ENCODE data around the gene SCPEP1.
"Not testable (repeated sequence)": the region's sequence is repeated elsewhere in the genome, so short reads cannot be mapped to it uniquely, and the experiment has no call there.

The SCPEP1 gene

GRCh38 chr17:56974055-56974454 is 3.9 kb upstream of the SCPEP1 start:
- TF ChIP-seq ELF4 (IDR thresholded peaks at IDR 0.05) (no peak), PKNOX1 (IDR thresholded peaks at IDR 0.05) (no peak), BHLHE40 (IDR thresholded peaks at IDR 0.05; ENCODE audit: borderline replicate concordance) (no peak), TARDBP (IDR thresholded peaks at IDR 0.05) (no peak), L3MBTL2 (conservative IDR thresholded peaks at IDR 0.05) (no peak), FOXK2 (IDR thresholded peaks at IDR 0.05) (no peak), LEF1 (IDR thresholded peaks at IDR 0.05; ENCODE audit: borderline replicate concordance) (no peak), SUZ12 (IDR thresholded peaks at IDR 0.05) (no peak), HDGF (IDR thresholded peaks at IDR 0.05; ENCODE audit: borderline replicate concordance) (no peak), NFRKB (IDR thresholded peaks at IDR 0.05) (no peak), SP1 (IDR thresholded peaks at IDR 0.05) (no peak), FOXA1 (IDR thresholded peaks at IDR 0.05) (no peak)
- DNase-seq (ENCODE audit: extremely low spot score): no peak
- ChIA-PET POLR2A (no interaction called here), CTCF (no interaction called here)

- TF ChIP-seq SP1 (IDR thresholded peaks at IDR 0.05) (no peak), SUZ12 (IDR thresholded peaks at IDR 0.05) (no peak), PKNOX1 (IDR thresholded peaks at IDR 0.05) (no peak), NFRKB (IDR thresholded peaks at IDR 0.05) (no peak), HDGF (IDR thresholded peaks at IDR 0.05; ENCODE audit: borderline replicate concordance) (no peak), ELF4 (IDR thresholded peaks at IDR 0.05) (no peak), FOXM1 (IDR thresholded peaks at IDR 0.05; ENCODE audit: borderline replicate concordance) (no peak), FOXA1 (IDR thresholded peaks at IDR 0.05) (no peak)
- ChIA-PET POLR2A (interaction anchor here (1.4 kb wide), 1 partner anchor 110 kb away, joined by 4 read pairs; the partner anchor contains the start of gene AKAP1), CTCF (no interaction called here)
- no peak for DNase-seq (ENCODE audit: extremely low spot score)
These were observed 2.3 kb upstream of the SCPEP1 start for GRCh38 chr17:56975656-56976055.

- DNase-seq (ENCODE audit: extremely low spot score): no peak
- ChIA-PET POLR2A (interaction anchor here (1.2 to 3.2 kb wide), 4 partner anchors 8 to 108 kb away, joined by 4 to 16 read pairs (median 6); partner anchors contain the start of genes AKAP1, COIL and TRIM25), CTCF (no interaction called here)
- TF ChIP-seq ELF4 (IDR thresholded peaks at IDR 0.05) (no peak), FOXK2 (IDR thresholded peaks at IDR 0.05) (no peak), L3MBTL2 (conservative IDR thresholded peaks at IDR 0.05) (no peak), SP1 (IDR thresholded peaks at IDR 0.05) (no peak), FOXM1 (IDR thresholded peaks at IDR 0.05; ENCODE audit: borderline replicate concordance) (no peak), BHLHE40 (IDR thresholded peaks at IDR 0.05; ENCODE audit: borderline replicate concordance) (no peak), NFRKB (IDR thresholded peaks at IDR 0.05) (no peak), FOXA1 (IDR thresholded peaks at IDR 0.05) (no peak), ARNT (IDR thresholded peaks at IDR 0.05) (no peak), TARDBP (IDR thresholded peaks at IDR 0.05) (no peak), HDGF (IDR thresholded peaks at IDR 0.05; ENCODE audit: borderline replicate concordance) (no peak), LEF1 (IDR thresholded peaks at IDR 0.05; ENCODE audit: borderline replicate concordance) (no peak), CTBP1 (IDR thresholded peaks at IDR 0.05; ENCODE audit: borderline replicate concordance) (no peak), PKNOX1 (IDR thresholded peaks at IDR 0.05) (no peak), SUZ12 (IDR thresholded peaks at IDR 0.05) (no peak), ZNF384 (IDR thresholded peaks at IDR 0.05) (no peak)
These were observed 856 bp upstream of the SCPEP1 start for GRCh38 chr17:56976941-56977608.

- TF ChIP-seq FOXA1 (IDR thresholded peaks at IDR 0.05) (no peak), TARDBP (IDR thresholded peaks at IDR 0.05) (no peak), ARNT (IDR thresholded peaks at IDR 0.05) (no peak), HDGF (IDR thresholded peaks at IDR 0.05; ENCODE audit: borderline replicate concordance) (no peak), FOXM1 (IDR thresholded peaks at IDR 0.05; ENCODE audit: borderline replicate concordance) (no peak), ZNF384 (IDR thresholded peaks at IDR 0.05) (no peak), L3MBTL2 (conservative IDR thresholded peaks at IDR 0.05) (no peak), SP1 (IDR thresholded peaks at IDR 0.05) (no peak), SUZ12 (IDR thresholded peaks at IDR 0.05) (no peak), CTBP1 (IDR thresholded peaks at IDR 0.05; ENCODE audit: borderline replicate concordance) (no peak), NFRKB (IDR thresholded peaks at IDR 0.05) (no peak), ELF4 (IDR thresholded peaks at IDR 0.05) (no peak)
- ChIA-PET POLR2A (interaction anchor here (1.1 to 3.2 kb wide), 7 partner anchors 10 to 145 kb away, joined by 3 to 16 read pairs (median 4); partner anchors contain the start of genes AKAP1, C17orf67, COIL and DGKE), CTCF (interaction anchor here (0.6 to 1.2 kb wide), 4 partner anchors 13 to 132 kb away, joined by 3 read pairs; no protein-coding TSS in a partner anchor)
- no peak for DNase-seq (ENCODE audit: extremely low spot score)
These were observed 635 bp downstream of the SCPEP1 start for GRCh38 chr17:56978441-56979090.

GRCh38 chr17:56979091-56979480 is 1.2 kb downstream of the SCPEP1 start:
- no peak for TF ChIP-seq FOXM1 (IDR thresholded peaks at IDR 0.05; ENCODE audit: borderline replicate concordance)
- TF ChIP-seq NFRKB (IDR thresholded peaks at IDR 0.05): no peak
- TF ChIP-seq FOXK2 (IDR thresholded peaks at IDR 0.05): no peak
- no peak for TF ChIP-seq FOXA1 (IDR thresholded peaks at IDR 0.05)
- TF ChIP-seq HDGF (IDR thresholded peaks at IDR 0.05; ENCODE audit: borderline replicate concordance): no peak
- no peak for TF ChIP-seq BHLHE40 (IDR thresholded peaks at IDR 0.05; ENCODE audit: borderline replicate concordance)
- TF ChIP-seq ELF4 (IDR thresholded peaks at IDR 0.05): no peak
- no peak for TF ChIP-seq L3MBTL2 (conservative IDR thresholded peaks at IDR 0.05)
- CTCF ChIA-PET: interaction anchor here (0.6 to 1.2 kb wide), 4 partner anchors 13 to 131 kb away, joined by 3 read pairs; no protein-coding TSS in a partner anchor
- no peak for DNase-seq (ENCODE audit: extremely low spot score)
- POLR2A ChIA-PET: interaction anchor here (1.4 to 3.2 kb wide), 4 partner anchors 18 to 145 kb away, joined by 3 to 16 read pairs (median 4); partner anchors contain the start of genes AKAP1, C17orf67, COIL and DGKE

- CTCF ChIA-PET: interaction anchor here (0.5 to 0.7 kb wide), 2 partner anchors 96 to 106 kb away, joined by 3 read pairs; no protein-coding TSS in a partner anchor
- DNase-seq (ENCODE audit: extremely low spot score); POLR2A ChIA-PET: not testable (repeated sequence)
These were observed 2.6 kb downstream of the SCPEP1 start for GRCh38 chr17:56980526-56980925.

Data from HEK293T (cell line).